Mesothelial cell of epicardium (in vitro differentiated cells): Measurements from ENCODE around the gene TRMT10B. TPM values are rescaled to one million over a fixed set of nuclear protein-coding genes. Genes with fewer than 3 reads are reported as not detected.
A peak's percentile ranks its signal among the peaks of the same experiment; 100 is the strongest.

Experiments
- DNase-seq, 2 experiments: peaks; one replicate each; pipeline ENCODE4 v3.0.0; 2021; ENCODE audit warnings: low spot score in 2 of 2; ENCODE audit not compliant: unreplicated experiment in 2 of 2
- H3K27ac Mint-ChIP-seq: 2 replicates; pipeline ENCODE4 v1.8.0; 2021; ENCODE audit warnings: mixed read lengths
- H3K27me3 Mint-ChIP-seq: 2 replicates; pipeline ENCODE4 v1.8.0; 2021; ENCODE audit warnings: low read depth, mixed read lengths
- H3K36me3 Mint-ChIP-seq: 2 replicates; pipeline ENCODE4 v1.8.0; 2021; ENCODE audit warnings: mixed read lengths
- H3K4me1 Mint-ChIP-seq: 2 replicates; pipeline ENCODE4 v1.8.0; 2021; ENCODE audit warnings: mixed read lengths
- H3K4me3 Mint-ChIP-seq: 2 replicates; pipeline ENCODE4 v1.8.0; 2021; ENCODE audit warnings: mild to moderate bottlenecking, moderate library complexity, mixed read lengths
- H3K9me3 Mint-ChIP-seq: 2 replicates; pipeline ENCODE4 v1.8.0; 2021; ENCODE audit warnings: mixed read lengths
- CTCF ChIP-seq: fragments of 200-600 bp; sonication (generic); IDR thresholded peaks from one replicate; pipeline ENCODE4 v1.5.0; 2021; ENCODE audit warnings: antibody characterized with exemption; ENCODE audit not compliant: unreplicated experiment
- total RNA-seq: library from RNA; stranded (reverse); gene quantifications from 3 replicates; pipeline ENCODE4 v1.2.1, GENCODE V29; 2021

Gene TRMT10B
- total RNA-seq, 1 donor from 2014 or later: 11.0 TPM

GRCh38 chr9:37790096-37790495 lies 36.5 kb downstream of the TRMT10B start:
- H3K27me3 Mint-ChIP-seq: peaks cover under 1% of the 10 kb centered on the region
- no peak overlapping the region for H3K4me3 Mint-ChIP-seq
- H3K27ac Mint-ChIP-seq: no peak overlapping the region
- peaks cover 4% of the 10 kb centered on the region for H3K4me1 Mint-ChIP-seq
- no peaks in the 10 kb centered on the region for H3K36me3 Mint-ChIP-seq
- TF ChIP-seq CTCF: no peak
- DNase-seq: no peak
- no peaks in the 10 kb centered on the region for H3K9me3 Mint-ChIP-seq

- no peaks in the 10 kb centered on the region for H3K9me3 Mint-ChIP-seq
- no peak for DNase-seq
- no peak overlapping the region for H3K27ac Mint-ChIP-seq
- no peak overlapping the region for H3K4me3 Mint-ChIP-seq
- no peak for TF ChIP-seq CTCF
- no peaks in the 10 kb centered on the region for H3K4me1 Mint-ChIP-seq
- H3K36me3 Mint-ChIP-seq: no peaks in the 10 kb centered on the region
- peaks cover 5% of the 10 kb centered on the region for H3K27me3 Mint-ChIP-seq
Measured at GRCh38 chr9:37792122-37792521, 38.5 kb downstream of the TRMT10B start.

GRCh38 chr9:37796232-37796631 lies 42.6 kb downstream of the TRMT10B start:
- no peak for DNase-seq
- H3K27ac Mint-ChIP-seq: no peak overlapping the region
- peaks cover 10% of the 10 kb centered on the region for H3K4me1 Mint-ChIP-seq
- TF ChIP-seq CTCF: no peak
- H3K4me3 Mint-ChIP-seq: no peak overlapping the region
- no peaks in the 10 kb centered on the region for H3K36me3 Mint-ChIP-seq
- no peaks in the 10 kb centered on the region for H3K9me3 Mint-ChIP-seq
- peaks cover 5% of the 10 kb centered on the region for H3K27me3 Mint-ChIP-seq

- Mint-ChIP-seq H3K27me3 (peaks cover 5% of the 10 kb centered on the region), H3K4me1 (peaks cover 28% of the 10 kb centered on the region), H3K4me3 (peak overlapping the region; percentile 95), H3K36me3 (no peaks in the 10 kb centered on the region), H3K9me3 (no peaks in the 10 kb centered on the region), H3K27ac (no peak overlapping the region)
- DNase-seq: no peak
- no peak for TF ChIP-seq CTCF
Measured at GRCh38 chr9:37798677-37799076, 45.1 kb downstream of the TRMT10B start.

- H3K4me3 Mint-ChIP-seq: peak within 1 kb of the TSS; percentile 95
- H3K36me3 Mint-ChIP-seq: peaks cover 6% of the 10 kb centered on the region
- peaks cover 2% of the 10 kb centered on the region for H3K27me3 Mint-ChIP-seq
- DNase-seq: peak; percentile 72 to 92
- H3K27ac Mint-ChIP-seq: peak within 1 kb of the TSS; percentile 92
- H3K9me3 Mint-ChIP-seq: peaks cover 4% of the 10 kb centered on the region
- TF ChIP-seq CTCF: no peak
- H3K4me1 Mint-ChIP-seq: peaks cover 28% of the 10 kb centered on the region
Measured at GRCh38 chr9:37800631-37801286, 47.2 kb downstream of the TRMT10B start, which contains the start of gene DCAF10. DCAF10 (plus strand) TSS chr9:37800797; CDS start chr9:37800867, 70 bp downstream.
